PC-3 (cell line): ENCODE measurements around the gene MR1.

Source experiments
- EZH2phosphoT487 ChIP-seq: fragments of 300-600 bp; sonication (generic); IDR thresholded peaks from 2 replicates; pipeline ENCODE4 v1.6.1; 2018; ENCODE audit warnings: mild to moderate bottlenecking, antibody characterized with exemption, low read length, borderline replicate concordance
- TF ChIP-seq, protein P1 (sequence below): fragments of 300-600 bp; sonication (generic); conservative IDR thresholded peaks from 2 replicates; pipeline ENCODE4 v1.5.1; 2017; ENCODE audit warnings: antibody characterized with exemption, low read depth, mild to moderate bottlenecking, low read length

DNA sequence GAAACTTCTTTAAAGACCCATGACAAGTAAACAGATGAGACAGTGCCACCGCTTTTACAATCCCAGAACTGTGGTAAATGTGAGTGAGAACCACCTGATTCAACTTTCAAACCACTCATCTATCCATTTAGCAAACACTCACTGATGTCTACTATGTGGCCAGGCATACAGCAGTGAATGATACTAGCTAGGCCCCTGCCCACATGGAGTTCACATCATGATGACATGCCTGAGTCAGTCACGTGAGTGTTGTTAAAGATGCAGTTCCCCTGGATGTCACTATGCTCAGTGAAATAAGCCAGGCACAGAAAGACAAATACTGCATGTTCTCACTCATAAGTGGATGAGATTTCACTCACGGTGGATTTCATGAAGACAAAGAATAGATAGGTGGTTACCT is 39.5 kb upstream of the MR1 start:
- TF ChIP-seq, protein P1, sequence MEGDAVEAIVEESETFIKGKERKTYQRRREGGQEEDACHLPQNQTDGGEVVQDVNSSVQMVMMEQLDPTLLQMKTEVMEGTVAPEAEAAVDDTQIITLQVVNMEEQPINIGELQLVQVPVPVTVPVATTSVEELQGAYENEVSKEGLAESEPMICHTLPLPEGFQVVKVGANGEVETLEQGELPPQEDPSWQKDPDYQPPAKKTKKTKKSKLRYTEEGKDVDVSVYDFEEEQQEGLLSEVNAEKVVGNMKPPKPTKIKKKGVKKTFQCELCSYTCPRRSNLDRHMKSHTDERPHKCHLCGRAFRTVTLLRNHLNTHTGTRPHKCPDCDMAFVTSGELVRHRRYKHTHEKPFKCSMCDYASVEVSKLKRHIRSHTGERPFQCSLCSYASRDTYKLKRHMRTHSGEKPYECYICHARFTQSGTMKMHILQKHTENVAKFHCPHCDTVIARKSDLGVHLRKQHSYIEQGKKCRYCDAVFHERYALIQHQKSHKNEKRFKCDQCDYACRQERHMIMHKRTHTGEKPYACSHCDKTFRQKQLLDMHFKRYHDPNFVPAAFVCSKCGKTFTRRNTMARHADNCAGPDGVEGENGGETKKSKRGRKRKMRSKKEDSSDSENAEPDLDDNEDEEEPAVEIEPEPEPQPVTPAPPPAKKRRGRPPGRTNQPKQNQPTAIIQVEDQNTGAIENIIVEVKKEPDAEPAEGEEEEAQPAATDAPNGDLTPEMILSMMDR, result no peak
- TF ChIP-seq EZH2phosphoT487, result no peak
